ENCODE results near the gene FAM98B.
"Not testable (repeated sequence)": the region's sequence is repeated elsewhere in the genome, so short reads cannot be mapped to it uniquely, and the experiment has no call there.

FAM98B gene

DNA sequence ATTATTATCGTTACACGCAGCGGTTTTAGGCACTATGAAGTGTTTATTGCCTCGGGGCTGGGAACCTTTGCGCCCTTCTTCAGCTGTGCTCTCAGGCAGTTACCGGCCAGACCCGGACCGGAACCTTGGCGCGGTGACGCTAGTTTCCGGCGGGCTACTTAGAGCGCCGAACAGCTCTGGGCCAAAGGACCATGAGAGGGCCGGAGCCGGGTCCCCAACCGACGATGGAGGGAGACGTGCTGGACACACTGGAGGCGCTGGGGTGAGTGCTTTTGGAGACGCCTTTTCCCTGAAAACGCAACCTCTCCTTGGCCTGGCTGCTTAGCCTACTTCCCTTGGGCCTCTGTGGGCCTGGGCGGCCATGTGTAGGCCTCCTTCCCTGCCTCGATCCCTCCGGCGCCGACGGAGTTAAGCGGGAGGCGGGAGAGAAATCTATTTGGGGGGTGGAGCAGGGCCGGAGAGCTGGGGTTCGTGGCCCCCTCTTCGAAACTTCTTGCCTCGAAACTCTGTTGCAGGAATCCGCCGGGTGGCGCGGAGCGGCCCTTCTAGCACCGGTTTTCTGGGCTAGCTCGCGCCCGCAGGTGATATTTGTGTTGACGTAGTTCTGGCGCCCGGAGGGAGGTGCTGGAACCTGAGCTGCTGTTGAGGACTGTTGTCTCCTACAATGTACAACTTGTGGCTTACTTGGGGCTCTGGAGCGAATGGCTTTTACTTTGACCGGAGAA lies at the start of gene FAM98B:
TSS of gene FAM98B (plus strand) at position 157 of the 725 bp plus-strand sequence. CDS start at position 192, 35 bp downstream.
- peak; percentile 89 for DNase-seq

DNA sequence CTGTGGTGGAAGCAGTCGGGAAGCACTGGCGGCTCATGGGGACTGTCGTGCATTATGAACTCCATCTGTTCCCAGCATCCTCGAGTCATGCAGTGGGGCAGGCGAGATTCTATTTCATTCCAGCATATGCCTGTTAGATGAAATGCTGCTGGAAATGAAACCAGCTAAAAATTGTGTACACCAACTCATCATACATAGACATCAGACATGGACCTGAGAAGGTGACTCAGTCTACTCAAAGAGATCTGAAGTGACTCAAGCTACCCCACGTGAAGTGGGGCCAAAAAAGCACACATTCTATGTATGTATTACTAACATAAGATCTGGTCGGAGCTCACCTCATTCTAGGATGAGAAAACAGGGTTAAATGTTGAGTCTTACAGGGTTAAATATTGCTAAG lies 47.5 kb upstream of the FAM98B start:
- no peak for DNase-seq

GRCh38 chr15:38408576-38408975 lies 45.4 kb upstream of the FAM98B start:
- DNase-seq, result no peak

DNA sequence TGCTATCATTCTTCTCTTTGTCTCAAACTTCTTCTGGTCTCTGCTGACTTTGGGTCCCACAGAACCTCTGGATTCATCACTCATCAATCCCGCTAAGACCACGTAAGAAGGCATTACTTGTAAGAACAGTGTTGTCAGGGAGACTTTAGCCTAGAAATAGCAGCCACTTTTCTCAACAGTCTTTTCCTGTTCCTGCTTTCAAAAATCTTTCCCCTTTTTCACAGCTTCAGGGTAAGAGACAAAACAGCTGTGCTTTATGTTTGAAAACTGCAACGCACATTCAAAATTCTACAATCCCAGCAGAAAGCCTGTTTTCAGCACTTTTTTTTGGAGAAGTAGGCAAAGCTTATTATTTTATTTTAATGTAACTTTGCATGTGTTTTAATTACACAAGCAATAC lies 42.0 kb upstream of the FAM98B start:
- DNase-seq, result no peak

DNA sequence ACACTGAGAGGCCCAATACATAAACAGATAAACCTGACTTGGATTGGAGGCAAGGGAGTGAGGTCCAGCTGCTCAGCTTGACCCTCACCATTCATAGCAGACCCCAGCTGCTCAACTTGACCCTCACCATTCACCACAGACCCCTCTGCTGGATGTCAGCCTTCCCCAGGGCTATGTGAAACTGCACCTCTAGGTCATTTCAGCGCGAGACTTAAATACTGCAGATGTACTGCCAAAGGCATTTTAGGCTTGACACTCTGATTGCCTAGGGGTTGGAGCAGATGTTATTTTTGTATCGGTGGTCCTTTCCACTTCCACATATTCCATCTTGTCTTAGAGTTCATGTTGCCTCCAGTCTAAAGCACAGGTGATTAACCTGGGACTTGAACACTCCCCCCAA lies 41.5 kb upstream of the FAM98B start:
- DNase-seq, result no peak

DNA sequence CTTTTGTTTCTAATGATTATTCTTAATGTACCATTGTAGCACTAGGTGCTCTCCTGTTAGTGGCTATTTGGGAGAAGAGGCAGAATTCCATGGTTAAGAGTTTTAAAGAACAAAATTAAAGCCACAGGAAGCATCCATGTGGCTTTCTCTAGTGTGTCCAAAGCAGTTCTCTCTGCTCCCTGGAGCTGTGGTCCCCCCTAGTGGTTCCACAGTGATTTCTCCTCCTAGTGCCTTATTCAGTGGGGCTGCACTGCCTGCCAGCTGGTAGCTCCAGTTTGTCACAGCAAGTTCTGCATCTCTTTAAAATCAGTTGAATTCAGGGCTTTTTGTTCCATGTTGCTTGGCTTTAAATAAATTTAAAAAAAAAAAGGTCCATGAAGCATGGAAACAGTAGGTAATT lies 39.6 kb upstream of the FAM98B start:
- peak; percentile 57 for DNase-seq

DNA sequence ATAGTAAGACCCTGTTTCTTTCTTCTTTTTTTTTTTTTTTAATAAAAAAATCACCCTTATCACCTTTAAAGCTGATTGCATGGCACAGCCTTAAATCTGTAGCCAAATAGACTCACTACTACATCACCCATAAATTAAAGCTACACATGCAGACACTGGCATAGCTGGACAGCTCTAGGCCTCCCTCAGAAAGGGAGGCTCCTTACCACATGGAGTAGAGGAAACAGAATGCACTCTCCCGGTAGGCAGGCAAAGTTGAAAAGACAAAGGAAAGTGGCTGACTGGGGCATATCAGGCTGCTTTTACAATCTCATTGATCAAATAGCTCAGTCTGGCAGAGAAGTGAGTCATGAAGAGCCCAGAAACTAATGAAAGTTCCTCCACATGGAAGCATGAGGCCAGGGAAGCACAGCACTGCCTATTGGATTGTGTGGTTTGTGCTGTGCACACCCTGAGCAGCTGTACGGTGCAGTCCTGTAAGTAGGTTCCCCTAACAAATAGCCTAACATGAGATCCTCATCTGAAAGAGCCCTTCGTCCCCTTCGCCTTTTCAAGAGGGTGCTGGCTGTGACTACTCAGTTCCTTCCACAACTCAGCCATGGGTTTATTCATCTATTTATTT lies 32.7 kb upstream of the FAM98B start:
- no peak for DNase-seq

DNA sequence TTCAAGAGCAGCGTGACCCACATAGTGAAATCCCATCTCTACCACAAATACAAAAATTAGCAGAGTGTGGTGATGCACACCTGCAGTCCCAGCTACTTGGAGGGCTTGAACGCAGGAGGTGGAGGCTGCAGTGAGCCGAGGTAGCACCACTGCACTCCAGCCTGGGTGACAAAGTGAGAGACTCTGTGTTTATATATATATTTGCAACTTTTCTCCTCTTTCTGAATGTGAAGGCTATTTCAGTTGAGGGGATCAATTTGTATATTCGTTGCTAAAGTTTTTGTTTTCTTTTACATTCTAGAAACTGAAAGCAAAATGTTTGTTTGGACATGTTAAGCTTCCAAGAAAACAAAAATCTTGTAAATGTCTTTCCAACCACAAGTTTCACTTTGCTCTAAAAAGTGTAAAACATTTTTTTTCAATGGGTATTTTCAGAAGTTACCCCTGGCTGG lies 29.8 kb upstream of the FAM98B start:
- no peak for DNase-seq

GRCh38 chr15:38425269-38425668 lies 28.7 kb upstream of the FAM98B start:
- DNase-seq, result no peak

DNA sequence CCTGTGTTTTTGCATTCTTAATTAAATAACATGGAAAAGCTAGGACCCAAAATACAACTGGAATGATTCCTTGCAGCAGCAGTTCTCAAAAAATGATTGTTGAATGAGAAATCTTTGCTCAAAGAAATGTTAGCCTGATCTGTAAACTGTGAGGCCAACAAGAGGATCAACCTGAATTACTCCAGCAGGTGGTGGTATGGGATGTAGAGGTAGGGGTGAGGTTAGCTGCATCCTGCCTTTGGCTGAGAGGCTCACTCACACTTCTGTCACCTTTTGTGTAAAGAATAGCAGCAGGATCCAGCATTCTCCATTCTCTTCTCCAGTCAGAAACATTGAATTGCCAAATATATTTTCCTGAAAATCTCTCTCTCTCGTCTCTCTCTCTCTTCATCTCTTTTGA lies 26.5 kb upstream of the FAM98B start:
- no peak for DNase-seq

GRCh38 chr15:38430106-38430760 lies 23.7 kb upstream of the FAM98B start:
- no peak for DNase-seq

- DNase-seq, result no peak
These were observed 16.9 kb upstream of the FAM98B start for GRCh38 chr15:38436993-38437392.

GRCh38 chr15:38437603-38438002 lies 16.3 kb upstream of the FAM98B start:
- DNase-seq, result not testable (repeated sequence)

DNA sequence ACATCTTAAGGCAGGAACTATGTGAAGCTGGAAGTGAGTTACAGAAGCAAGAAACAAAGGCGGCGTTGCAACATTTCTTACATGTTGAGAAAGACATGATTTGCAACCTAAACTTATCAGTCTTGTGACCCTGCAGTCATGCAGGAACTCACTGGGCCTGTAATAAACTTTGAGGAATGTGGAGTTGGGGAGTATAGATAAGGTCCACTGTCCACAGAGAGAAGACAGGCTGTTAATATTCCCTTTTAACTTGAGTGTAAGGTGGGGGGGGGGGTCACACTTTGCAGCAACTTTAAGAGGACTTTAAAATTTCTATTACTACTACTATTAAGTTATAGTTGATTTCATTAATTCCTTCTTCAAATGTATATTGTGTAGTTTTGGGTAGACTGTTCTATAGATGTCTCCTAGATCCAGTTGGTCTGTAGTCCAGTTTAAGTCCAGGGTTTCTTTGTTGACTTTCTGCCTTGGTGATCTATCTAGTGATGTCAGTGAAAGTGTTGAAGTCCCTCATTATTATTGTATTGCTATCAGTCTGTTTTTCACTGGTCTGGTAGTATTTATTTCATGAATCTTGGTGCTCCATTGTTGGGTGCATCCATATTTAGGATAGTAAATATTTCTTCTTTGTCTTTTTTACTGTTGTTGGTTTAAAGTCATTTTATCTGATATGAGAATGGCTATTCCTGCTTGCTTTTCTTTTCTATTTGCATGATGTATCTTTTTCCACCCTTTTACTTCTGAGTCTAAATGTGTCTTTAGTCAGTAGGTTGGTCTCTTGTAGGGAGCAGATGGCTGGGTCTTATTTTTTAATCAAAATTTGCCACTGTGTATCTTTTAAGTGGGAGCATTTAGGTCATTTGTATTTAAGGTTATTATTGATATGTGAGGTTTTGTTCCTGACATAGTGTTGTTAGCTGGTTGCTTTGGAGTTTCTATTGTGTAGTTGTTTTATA lies 15.6 kb upstream of the FAM98B start:
- peak; percentile 49 for DNase-seq

DNA sequence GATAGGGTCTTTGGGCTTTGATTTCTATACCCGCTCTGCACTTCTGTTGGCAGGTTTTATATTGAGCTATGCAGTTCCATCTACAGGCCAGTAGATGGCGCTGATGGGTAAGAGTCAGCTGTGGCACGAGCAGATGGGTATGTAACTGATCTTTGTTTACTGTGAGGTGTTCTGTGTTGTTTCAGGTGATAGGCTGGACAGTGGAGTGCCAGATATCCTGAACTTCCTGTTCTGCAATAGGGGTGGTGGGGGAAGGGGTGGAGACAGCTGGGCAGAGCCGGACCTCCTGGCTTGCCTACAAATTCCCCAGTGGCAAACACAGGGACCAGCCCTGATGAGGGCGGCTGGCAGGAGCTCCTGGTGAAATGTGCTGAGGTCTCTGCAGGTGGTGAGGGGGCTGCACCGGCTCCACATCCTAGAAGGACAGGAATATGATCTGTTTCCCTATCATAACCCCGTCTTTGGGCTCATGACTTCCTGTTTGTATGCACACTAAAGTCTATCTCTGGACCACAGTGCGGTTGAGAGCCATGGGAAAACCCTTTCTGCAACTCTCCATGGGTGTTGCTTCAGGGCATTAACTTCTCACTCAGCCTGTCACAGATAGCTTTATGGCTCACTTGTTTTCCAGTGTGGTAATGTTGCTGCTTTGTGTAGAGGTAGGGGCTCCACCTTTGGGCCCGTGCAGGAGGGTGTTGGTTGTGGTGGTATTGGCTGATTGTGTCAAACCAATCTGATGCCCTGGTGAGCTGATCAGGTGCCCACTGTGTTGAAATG lies 13.4 kb upstream of the FAM98B start:
- peak; percentile 71 for DNase-seq

DNA sequence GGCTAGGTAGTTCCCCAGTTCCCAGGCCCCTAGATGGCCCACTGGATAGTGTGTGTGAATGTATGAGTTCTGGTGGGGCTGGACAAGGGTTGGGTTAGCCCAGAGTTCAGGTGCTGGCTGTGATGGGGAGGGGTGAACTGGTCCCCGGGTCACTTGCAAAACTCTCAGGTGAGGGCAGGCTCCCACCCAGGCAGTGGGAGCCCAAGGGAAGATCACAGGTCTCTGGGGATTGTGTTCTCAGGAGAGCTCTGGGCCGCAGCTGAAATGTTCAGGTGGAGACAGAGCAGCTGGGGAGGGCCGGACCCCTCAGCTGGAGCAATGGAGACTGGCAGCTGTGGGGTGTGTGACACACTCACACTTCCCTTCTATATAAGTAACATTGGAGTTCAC lies 12.8 kb upstream of the FAM98B start:
- no peak for DNase-seq

DNA sequence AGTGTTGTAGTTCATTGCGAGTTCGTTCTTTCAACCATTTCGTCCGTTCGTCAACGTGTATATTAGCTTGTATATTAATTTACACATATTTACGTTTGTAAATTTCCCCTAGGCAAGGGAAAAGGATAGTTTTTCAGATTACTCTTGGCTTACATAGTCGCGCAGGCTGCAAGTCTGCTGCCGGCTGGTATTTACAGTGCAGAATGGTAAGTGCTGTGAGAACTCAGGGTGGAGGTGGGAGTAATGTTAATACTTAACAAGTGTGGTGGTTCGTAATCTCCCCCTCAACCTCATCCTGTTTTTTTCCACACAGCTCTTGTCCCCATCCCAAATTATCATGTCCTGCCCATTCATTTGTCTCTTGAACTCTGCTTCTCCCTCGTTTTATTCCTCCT lies 766 bp downstream of the FAM98B start:
- DNase-seq, result peak; percentile 28

DNA sequence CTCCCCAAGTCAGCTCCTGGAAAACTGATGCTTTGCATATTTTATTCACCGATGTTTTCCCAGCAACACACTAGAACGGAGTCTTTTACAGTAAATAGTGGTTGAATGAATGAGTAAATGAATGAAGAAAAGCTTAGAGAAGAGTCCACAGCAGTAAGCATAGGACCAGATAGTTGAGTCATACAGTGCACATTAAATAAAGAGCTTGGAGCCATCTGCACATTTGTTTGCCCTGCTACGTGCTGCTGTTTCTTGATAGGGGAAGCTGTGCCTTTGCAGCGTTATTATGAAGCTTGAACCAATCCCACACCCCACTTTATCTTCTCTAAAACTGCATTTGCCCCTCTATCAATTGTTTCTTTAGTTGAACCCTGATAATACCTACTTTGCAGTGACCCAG lies 1.2 kb downstream of the FAM98B start:
- peak; percentile 65 for DNase-seq

DNA sequence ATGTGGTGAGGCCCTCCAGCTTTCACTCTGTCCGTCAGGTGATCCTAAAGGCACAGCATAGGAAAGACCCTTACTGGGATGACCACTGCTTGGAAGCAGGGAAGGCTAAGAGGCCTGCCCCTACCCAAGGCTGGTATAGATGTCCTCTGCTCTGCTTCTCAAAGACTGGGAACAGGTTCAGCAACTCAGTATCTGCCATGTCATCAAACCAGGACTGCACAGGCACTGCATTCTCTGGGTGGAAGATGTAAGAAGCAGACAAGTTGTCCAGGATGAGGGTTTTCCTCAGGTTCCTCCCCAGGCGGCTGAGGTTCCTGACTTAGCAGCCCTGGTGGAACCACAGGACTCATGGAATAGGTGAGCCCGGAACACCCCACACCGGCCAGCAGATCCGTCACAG lies 4.7 kb downstream of the FAM98B start:
- no peak for DNase-seq

- DNase-seq, result no peak
These were observed 5.6 kb downstream of the FAM98B start for GRCh38 chr15:38459480-38459879.

- DNase-seq, result no peak
These were observed 6.6 kb downstream of the FAM98B start for GRCh38 chr15:38460543-38460942.

Measured in hematopoietic multipotent progenitor cell treated with erythropoietin and hydrocortisone succinate and interleukin-3 and kit ligand, for 6 days (in vitro differentiated cells).